Activated B cell treated with CpG ODN at 0.5 μM for 24 hours (primary cell): ENCODE data around the gene MYADML2. TPM values are rescaled to one million over a fixed set of nuclear protein-coding genes. Genes with fewer than 3 reads are reported as not detected.

Source experiments
- ATAC-seq: fragments of 200-7000 bp; cut with Tn5 transposase; one replicate; pipeline ENCODE4 v1.10.0; 2021; ENCODE audit warnings: low read depth, mild to moderate bottlenecking, moderate library complexity
- CTCF ChIA-PET: fragments of 350-600 bp; sonication (Branson Sonifier 250); formaldehyde crosslinking; loops from one replicate; lab custom pipeline; 2021; ENCODE audit warnings: antibody characterized with exemption; lab: Charles Lee
- POLR2A ChIA-PET: fragments of 350-600 bp; sonication (Branson Sonifier 250); formaldehyde crosslinking; loops from one replicate; lab custom pipeline; 2021; ENCODE audit warnings: antibody characterized with exemption; lab: Charles Lee
- DNase-seq: peaks from one replicate; pipeline ENCODE4 v3.0.0; 2022
- H3K27ac Mint-ChIP-seq: one replicate; pipeline ENCODE4 v1.8.0; 2020; ENCODE audit warnings: mixed read lengths
- H3K27me3 Mint-ChIP-seq: one replicate; pipeline ENCODE4 v1.8.0; 2021; ENCODE audit warnings: mixed read lengths
- H3K36me3 Mint-ChIP-seq: one replicate; pipeline ENCODE4 v1.8.0; 2021; ENCODE audit warnings: low read depth, mixed read lengths
- H3K4me1 Mint-ChIP-seq: one replicate; pipeline ENCODE4 v1.8.0; 2021; ENCODE audit warnings: mixed read lengths
- H3K4me3 Mint-ChIP-seq: one replicate; pipeline ENCODE4 v1.8.0; 2020; ENCODE audit warnings: mild to moderate bottlenecking, mixed read lengths
- H3K9me3 Mint-ChIP-seq: one replicate; pipeline ENCODE4 v1.8.0; 2020; ENCODE audit warnings: mixed read lengths
- intact Hi-C: fragments of 100-400 bp; cut with micrococcal nuclease; formaldehyde crosslinking; loops from one replicate; pipeline ENCODE4 v1.15.1; 2024
- total RNA-seq: library from RNA; stranded (reverse); gene quantifications from 2 replicates; pipeline ENCODE4 v1.2.3, GENCODE V29; 2022
- TF ChIP-seq, protein P1 (sequence below): fragments of 200-600 bp; IDR thresholded peaks from one replicate; pipeline ENCODE4 v1.8.0; 2022; ENCODE audit warnings: antibody characterized with exemption, mild to moderate bottlenecking

Gene MYADML2
- total RNA-seq, 1 donor from 2014 or later = not detected

DNA sequence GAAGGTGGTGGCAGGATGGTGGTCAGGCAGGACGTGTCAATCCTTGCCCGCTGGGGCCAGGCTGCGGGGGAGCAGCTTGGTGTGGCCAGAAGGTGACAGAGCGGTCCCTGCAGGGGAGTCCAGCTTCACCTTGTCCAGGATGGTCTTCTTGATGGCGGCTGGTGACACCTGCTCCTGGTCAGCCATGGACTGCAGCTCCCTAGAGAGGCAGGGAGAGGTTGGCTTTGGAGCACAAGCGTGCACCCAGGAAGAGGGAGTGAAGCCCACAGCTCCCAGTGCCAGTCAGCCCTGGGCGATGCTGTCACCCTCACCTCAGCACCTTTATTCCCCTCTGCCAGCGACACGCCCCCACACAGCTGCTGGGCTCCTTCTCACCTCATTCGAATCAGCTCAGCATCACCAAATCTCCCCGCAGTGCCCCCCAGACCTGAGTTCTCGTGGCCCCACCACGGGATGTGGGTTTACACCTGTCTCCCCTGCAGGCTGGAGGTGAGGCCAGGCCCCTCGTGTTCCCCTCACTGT lies 13.8 kb downstream of the MYADML2 start:
- CTCF ChIA-PET = no interaction called here

DNA sequence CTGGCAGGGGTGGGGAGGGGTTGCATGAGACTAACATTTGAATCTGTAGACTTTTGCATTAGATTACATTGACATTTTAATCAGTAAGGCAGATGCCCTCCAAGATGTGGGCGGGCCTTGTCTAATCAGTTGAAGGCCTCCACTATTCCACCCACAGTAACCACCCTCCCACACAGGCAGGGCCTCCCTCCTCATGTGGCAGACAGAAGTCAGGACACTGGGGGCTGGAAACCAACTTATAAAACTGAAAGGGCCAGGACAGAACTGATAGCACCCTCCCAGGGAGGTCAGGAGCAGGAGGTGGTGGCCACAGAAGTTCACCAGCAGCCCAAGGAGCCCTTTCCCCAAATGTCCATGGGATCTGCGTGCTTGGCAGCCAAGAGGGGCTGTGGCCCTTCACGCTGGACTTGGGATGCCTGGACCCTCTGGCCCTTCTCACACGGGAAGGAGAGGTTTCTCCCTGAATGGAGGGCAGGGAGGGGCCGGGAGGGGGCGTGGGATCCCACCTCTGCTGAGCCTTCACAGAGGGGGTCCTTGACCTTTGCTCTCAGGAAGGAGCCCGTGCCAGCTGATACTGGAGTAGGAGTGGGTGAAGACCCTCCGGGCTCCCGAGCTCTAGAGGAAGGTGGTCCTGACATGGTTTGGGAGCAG lies 14.6 kb downstream of the MYADML2 start:
- ChIA-PET CTCF (no interaction called here), POLR2A (no interaction called here)
- no peak overlapping the region for H3K27ac Mint-ChIP-seq

More for the DNA sequence above, 13.8 kb downstream of the MYADML2 start:
- Mint-ChIP-seq H3K9me3 (no peaks in the 10 kb centered on the region), H3K36me3 (peaks cover 9% of the 10 kb centered on the region), H3K4me1 (peaks cover 20% of the 10 kb centered on the region), H3K4me3 (no peak overlapping the region), H3K27me3 (peaks cover 8% of the 10 kb centered on the region), H3K27ac (no peak overlapping the region)
- no peak for DNase-seq
- intact Hi-C loops = no loop called here
- ATAC-seq = no peak
- TF ChIP-seq, protein P1, sequence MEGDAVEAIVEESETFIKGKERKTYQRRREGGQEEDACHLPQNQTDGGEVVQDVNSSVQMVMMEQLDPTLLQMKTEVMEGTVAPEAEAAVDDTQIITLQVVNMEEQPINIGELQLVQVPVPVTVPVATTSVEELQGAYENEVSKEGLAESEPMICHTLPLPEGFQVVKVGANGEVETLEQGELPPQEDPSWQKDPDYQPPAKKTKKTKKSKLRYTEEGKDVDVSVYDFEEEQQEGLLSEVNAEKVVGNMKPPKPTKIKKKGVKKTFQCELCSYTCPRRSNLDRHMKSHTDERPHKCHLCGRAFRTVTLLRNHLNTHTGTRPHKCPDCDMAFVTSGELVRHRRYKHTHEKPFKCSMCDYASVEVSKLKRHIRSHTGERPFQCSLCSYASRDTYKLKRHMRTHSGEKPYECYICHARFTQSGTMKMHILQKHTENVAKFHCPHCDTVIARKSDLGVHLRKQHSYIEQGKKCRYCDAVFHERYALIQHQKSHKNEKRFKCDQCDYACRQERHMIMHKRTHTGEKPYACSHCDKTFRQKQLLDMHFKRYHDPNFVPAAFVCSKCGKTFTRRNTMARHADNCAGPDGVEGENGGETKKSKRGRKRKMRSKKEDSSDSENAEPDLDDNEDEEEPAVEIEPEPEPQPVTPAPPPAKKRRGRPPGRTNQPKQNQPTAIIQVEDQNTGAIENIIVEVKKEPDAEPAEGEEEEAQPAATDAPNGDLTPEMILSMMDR = no peak
- POLR2A ChIA-PET = no interaction called here

GRCh38 chr17:81931557-81932332 lies 15.3 kb downstream of the MYADML2 start:
- ChIA-PET CTCF (no interaction called here), POLR2A (no interaction called here)
- Mint-ChIP-seq H3K9me3 (no peaks in the 10 kb centered on the region), H3K27me3 (peaks cover 8% of the 10 kb centered on the region), H3K36me3 (peaks cover 9% of the 10 kb centered on the region), H3K27ac (no peak overlapping the region), H3K4me3 (no peak overlapping the region), H3K4me1 (peaks cover 14% of the 10 kb centered on the region)
- ATAC-seq = no peak
- TF ChIP-seq, protein P1 = no peak
- intact Hi-C loops = no loop called here
- no peak for DNase-seq

More for the DNA sequence above, 14.6 kb downstream of the MYADML2 start:
- no peak for ATAC-seq
- intact Hi-C loops = no loop called here
- Mint-ChIP-seq H3K9me3 (no peaks in the 10 kb centered on the region), H3K4me1 (peaks cover 14% of the 10 kb centered on the region), H3K36me3 (peaks cover 9% of the 10 kb centered on the region), H3K4me3 (no peak overlapping the region), H3K27me3 (peaks cover 8% of the 10 kb centered on the region)
- DNase-seq = no peak
- TF ChIP-seq, protein P1 = no peak

DNA sequence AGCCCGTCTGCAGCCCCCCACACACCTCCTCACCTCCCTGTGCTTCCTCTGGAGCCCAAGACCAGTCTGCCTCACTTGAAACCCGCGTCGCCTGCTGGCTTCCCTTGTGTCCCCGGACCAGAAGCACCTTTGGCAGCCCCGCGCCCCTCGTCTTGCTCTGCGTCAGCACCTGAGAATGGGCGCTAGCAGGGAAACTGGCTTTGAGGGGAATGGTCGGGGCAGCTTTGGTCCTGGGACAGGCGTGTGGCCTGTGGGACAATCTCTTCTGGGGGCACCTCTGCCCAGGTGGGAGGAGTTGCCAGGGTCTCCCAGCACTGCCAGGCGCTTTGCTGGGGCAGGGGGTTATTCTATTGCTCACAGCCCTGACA lies 15.9 kb downstream of the MYADML2 start:
- POLR2A ChIA-PET = no interaction called here
- no peak overlapping the region for H3K4me3 Mint-ChIP-seq
- CTCF ChIA-PET = no interaction called here

More for the DNA sequence above, 15.9 kb downstream of the MYADML2 start:
- TF ChIP-seq, protein P1 = no peak
- H3K9me3 Mint-ChIP-seq = no peaks in the 10 kb centered on the region
- ATAC-seq = no peak
- peaks cover 15% of the 10 kb centered on the region for H3K4me1 Mint-ChIP-seq
- peaks cover 8% of the 10 kb centered on the region for H3K27me3 Mint-ChIP-seq
- intact Hi-C loops = no loop called here
- H3K27ac Mint-ChIP-seq = no peak overlapping the region
- DNase-seq = no peak
- H3K36me3 Mint-ChIP-seq = peaks cover 13% of the 10 kb centered on the region
